Dedifferentiated amniotic fluid mesenchymal stem cell (primary cell): Measurements from ENCODE around the gene SCGB1C2.

Experiments used
- DNase-seq: peaks from one replicate; pipeline ENCODE4 v3.0.0-alpha.2; 2016; ENCODE audit errors: extremely low spot score

Gene SCGB1C2

DNA sequence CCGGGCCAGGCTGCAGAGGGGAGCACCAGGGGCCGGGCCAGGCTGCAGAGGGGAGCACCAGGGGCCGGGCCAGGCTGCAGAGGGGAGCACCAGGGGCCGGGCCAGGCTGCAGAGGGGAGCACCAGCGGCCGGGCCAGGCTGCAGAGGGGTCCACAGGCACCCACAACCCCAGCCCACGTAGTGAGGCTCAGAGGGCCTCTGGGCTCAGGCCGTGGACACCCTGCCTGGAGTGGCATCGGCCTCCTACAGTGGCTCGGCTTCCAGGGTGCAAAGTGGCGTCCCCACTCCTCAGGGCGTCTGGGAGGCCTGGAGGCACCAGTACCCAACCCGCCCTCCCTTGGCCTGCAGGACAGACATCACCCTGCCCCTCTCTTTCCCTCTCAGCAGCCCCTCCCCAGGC, 34.5 kb downstream of the SCGB1C2 start:
- DNase-seq: no peak

DNA sequence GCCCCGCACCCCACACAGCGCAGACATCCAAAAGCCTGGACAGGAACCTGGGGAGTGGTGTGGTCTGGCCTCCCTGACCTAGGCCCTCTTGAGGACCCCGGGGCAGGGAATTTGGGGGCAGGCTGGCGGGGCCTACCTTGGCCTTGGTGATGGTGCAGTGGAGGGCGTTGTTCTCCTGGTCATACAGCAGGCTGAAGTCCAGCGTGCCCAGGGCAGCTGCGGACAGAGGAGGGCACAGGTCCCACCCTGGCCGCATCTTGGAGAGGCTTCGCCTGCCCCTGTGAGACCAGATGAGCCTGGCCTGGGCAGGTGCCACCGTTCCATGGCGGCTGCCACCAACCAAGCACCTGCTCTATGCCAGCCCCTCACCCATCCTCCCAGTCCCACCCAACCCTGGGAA, 35.0 kb downstream of the SCGB1C2 start:
- DNase-seq: no peak

DNA sequence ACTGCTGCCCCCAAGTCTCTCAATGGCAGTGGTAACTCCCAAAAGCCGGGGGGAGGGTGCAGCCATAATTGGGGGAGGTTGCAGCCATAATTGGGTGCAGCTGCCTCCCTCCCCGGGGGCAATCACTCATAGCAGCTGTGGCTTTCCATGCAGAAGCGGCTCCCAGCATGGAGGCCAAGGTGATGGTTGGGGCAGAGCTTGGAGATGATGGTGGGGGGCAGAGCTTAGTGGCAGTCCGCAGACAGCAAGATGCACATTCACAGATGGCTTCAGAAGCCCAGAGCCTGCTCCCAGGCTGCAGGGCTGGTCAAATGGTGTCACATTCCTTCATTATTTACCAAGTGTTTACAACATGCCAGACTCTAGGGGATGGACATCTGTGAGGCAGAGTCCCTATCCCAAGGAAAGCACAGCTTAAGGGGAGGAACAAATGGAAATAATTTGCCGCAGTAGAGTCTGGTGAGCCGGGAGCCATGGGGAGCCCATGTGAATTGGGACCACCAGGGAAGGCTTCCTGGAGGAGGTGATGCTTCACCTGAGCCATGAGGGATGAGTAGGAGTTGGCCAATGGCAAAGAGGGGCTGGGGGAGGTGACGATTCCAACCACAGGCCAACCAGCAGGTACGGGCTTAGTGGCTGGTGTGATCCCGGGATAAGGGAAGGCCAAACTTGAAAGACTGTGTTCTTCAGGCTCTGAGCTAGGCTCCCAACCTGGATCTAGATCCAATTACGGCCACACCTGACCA, 36.0 kb downstream of the SCGB1C2 start:
- DNase-seq: no peak

DNA sequence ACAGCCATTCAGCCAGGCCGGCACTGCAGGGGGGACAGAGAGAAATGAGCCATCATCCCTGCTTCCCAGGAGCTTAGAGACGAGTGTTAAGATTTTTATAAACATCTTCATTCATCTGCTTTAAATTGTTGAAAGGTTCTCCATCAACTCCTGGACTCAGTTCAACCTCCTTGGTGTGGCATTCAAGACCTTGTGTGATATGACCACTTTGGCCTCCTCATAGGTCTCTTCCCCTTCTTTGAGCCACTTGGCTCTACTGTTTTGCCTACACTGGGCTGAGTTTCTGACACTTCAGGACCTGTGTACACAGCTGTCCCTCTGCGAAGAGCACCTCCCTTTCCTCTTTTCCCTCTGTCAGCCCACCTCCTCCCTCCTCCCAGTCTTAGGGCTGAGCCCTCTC, 39.8 kb downstream of the SCGB1C2 start:
- no peak for DNase-seq

DNA sequence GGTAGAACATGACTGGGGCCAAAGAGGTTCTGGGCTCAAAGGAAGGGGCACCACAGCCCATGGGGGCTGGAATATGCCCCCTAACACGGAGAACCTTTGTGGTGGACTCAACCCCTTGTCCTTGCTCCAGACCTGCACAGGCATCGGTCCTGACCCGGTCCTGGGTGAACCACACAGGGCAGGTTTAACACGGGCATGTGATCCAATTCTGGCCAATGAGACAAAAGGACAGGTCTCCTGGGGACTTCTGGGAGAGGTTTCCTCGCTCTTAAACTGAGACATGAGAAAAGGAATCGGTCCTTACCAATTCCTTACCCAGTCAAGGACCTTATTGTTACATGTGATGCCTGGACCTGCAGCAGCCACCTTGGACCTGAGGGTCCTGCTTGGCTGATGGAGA, 40.4 kb downstream of the SCGB1C2 start:
- DNase-seq: no peak

DNA sequence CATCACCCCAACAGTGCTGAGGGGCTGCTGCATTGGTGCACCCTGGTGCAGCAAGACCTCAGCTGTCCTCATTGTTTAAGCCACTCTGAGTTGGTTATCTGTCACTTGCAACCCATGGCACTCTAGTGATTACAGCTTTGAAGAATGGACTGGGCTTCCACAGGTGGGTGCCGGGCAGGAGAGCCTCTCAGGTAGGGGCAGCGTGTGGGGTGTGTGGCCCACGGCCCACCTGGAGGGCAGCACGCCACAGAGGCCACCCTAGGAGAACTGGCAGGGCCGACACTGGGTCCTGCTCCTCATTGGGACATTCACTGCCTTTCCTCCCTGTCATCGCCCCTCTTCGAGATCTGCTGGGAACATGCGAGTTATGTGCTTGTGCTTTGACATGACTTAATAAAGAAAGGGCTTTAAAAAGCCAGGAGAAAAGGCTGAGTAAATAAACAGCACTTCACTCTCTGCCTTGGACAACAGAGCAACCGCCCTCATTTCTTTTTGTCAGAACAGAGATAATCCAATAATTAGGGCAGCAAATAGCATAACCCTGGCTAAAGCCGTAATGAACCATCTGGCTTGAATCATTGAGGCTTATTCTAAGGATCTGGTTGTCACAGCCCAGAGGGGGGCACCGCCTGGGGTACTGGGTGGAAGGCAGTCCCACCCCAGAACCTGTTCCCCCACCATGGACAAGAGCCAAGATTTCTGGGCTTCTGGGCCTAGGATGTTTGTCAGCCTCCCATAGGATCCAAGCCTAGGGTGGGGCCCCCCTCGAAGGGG, 41.1 kb downstream of the SCGB1C2 start:
- no peak for DNase-seq

DNA sequence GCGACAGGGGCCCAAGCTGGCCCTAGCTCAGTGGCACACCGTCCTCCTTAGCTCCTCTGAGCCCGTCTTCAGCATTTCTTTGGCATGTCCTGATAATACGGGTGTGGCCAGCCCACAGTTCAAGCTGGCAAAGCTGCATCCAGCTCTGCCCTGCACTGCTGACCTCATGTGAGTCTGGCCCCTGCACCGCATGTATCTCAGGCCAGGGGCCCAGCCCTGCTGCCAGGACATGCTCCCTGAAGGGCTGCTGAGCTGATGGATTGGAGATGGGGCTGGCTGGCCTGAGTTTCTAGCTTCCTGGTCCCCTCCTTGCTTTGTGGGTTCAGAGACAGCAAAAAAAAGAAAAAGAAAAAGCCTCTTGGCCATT, 41.7 kb downstream of the SCGB1C2 start:
- no peak for DNase-seq

DNA sequence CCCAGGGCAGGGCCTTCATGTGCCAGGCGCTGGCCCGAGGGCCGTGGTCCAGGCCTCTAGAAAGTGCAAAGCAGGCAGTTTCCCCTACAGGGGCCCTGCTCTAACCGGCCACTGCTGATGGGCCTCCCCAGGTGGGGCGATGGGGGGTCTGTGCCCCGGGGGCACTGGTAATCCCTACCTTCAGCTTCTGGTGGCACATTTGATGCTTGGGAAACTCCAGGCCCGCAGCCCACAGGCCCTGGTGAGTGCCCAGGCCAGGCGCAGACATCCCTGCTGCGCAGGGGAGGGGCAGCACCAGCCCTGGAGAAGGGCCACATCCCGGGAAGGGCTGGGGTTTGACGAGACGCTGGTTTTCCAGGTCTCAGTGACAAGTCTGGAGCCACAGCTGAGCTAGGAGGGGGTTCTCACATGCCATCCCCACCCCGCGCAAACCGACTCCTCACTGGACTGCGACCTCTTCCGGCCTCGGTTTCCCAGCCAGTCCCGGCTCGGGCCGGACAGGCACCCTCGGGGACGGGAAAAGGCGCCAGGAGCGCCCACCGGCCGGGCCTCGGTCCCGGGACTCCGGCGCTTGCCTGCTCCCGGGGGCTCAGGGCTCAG, 42.5 kb downstream of the SCGB1C2 start:
- no peak for DNase-seq

DNA sequence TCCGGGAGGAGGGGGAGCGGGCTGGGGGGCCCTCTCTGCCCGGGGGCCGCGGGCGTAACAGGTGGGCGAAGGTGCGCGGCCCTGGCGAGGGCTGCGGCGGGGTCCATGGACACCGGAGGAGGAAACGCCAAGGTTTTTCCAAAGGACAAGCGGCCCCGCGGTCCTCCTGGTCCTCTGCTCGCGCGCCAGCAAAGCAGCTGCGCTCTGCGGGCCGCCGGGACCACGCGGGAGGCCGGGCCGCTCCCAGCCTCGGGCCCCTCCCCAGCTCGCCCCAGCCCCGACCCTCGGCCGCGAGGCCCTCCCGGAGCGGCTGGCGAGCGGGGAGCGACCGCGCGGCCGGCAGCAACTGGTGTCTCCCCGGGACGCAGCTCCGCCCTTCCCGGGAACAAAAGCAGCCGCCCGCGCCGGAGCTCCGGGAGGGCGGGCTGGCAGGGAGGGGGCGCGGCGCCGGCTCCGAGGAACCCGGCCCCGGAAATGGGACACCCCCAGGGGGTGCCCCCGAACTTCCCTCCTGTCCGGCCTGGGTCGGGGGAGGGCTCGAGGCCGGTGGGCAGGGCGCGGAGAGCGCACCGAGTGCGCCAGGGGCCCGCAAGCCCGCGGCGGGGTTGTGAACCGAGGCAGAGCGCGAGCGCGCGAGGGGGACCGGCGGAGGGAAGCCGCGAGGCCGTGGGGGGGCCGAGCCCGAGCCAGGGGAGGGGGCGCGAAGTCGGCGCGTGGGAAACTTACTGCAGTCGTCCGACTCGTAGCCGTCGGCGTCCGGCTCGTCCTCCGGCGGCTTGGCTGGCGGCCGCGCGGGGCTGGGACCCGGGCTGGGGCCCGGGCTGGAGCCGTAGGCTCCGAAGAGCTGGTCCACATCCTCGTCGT, 43.2 kb downstream of the SCGB1C2 start:
- DNase-seq: no peak

DNA sequence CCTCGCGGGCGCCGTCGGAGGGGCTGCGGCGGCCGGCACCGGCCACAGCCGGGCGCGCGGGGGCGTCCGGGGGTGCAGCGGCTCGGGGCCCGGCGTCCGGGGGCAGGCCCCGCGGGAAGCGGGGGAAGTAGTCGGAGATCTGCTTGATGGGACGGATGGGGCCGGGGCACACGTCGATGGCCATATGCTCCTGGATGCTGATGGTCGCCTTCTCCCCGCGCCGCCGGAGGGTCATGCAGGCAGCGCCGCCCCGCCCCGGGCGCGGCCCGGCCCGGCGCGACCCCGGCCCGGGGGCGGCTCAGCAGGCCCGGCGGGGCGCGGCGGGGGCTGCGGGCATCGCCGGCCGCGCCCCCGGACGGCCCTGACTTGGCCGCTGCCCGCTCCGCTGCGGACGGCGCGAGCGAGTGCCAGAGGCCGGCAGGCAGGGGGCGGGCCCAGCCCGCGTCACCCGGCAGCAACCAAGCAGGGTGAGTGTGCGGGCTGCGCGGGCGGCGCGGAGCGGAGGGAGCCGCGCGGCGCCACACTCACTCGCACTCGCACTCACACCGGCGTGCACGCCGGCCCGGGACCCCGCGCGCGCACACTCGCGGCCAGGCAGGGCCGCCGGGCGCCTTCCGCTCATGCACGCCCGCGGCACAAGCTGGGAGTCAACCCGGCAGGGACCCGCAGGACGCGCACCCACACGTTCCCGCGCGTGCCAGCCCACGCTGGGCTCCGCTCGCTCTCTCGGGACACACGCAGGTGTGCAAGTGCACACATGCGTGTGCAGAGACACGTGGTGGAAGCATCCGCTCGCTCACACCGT, 44.1 kb downstream of the SCGB1C2 start, which contains the start of gene DOC2B:
Gene DOC2B, minus strand, starts transcription at position 406 of the 805 bp plus-strand sequence. Its CDS starts 171 bp downstream, at position 235.
- DNase-seq: no peak

DNA sequence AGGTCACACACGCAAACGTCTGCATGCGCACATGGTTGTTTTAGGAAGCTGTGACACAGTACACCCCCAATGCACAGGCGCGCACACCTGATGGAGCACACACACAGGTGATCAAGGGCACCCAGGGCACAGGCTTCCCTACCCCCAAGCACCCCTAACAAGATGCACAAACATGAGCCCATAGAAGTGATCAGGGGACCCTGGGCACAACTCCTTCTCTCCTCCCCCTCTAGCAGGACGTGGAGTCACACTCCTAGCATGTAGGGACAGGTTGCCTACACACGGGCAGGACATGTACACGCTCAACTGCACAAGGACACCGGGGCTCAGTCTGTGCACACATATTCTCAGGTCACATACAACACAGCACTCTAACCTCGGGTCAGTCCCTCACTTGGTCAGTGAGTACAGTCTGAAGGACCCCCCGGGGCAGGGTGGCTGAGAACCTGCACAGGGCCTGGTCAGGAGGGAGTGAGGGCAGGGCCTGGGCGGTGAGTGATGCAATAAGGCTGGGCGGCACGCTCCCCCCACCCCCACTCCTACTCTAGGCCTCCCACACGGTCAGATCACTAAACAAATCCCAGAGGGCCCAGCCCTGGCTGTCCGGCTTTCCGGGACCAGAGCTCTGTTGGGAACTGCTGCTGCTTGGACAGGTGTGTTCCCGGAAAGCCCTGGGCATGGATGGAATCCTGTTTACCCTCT, 44.8 kb downstream of the SCGB1C2 start:
- no peak for DNase-seq

DNA sequence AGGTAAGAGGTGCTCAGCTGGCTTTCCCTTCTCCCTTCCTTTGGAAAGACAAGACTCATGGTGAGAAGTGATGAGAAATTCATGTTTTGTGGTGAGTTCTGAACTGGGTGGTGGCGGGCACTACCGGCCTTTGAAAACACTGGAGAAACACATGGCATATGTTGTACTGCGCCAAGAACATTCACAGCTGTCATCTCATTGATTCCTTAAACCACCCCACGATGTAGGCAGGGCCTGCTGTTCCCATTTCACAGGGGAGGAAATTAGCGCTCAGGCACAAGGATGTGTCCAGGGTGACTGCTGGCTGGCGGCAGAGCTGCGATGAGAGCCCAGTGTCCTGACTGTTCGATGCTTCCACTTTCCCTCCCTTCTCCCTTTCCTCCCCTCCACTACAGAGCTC, 45.7 kb downstream of the SCGB1C2 start:
- DNase-seq: no peak

DNA sequence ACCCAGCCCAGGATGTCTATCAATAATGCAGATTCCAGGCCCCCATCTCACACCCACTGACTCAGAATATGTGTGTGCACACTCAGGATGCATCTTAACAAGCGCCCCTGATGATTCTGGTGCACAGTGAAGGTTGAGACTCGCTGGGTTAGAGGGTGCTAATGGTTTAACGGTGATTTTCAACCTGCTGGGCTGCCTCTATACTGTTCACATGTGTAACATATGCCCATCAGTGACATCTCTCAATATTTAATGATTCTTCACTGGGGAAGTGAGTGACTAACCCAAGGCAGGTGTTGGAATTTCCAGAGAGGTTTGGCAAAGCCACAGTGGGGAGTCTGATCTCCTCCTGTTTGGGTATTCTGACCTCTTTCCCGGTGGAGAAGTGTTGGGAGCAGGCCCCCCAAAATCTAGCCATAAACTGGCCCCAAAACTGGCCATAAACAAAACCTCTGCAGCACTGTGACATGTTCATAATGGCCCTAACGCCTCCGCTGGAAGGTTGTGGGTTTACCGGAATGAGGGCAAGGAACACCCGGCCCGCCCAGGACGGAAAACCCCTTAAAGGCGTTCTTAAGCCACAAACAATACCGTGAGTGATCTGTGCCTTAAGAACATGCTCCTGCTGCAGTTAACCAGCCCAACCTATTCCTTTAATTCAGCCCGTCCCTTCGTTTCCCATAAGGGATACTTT, 48.2 kb downstream of the SCGB1C2 start:
- no peak for DNase-seq

DNA sequence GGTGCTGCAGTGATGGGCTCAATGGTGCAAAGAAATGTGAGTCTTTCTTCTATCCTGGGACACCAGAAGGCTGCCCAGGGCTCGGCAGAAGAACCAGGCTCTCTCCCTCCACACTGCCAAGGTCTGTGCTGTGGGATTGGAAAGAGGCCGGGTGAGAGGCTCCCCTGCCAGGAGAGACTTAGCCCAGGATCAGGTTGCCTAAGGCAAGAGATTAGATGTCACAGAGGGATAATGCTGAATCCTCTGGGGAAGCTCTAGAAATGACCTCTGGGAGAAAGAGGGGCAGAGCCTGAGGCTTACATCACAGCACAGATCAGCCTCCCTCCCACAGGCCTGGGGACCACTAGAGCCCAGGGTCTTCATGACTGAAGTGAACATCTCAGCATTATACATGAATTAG, 49.8 kb downstream of the SCGB1C2 start:
- no peak for DNase-seq
